Fibroblast of villous mesenchyme (primary cell): ENCODE results near the gene PODNL1. TPM values are rescaled to one million over a fixed set of nuclear protein-coding genes. Genes with fewer than 3 reads are reported as not detected.

Source experiments
- DNase-seq: peaks from one replicate; pipeline ENCODE4 v3.0.0-alpha.2; 2010; ENCODE audit warnings: low read depth
- H3K4me3 ChIP-seq: 2 replicates; pipeline ENCODE4 v1.5.1; 2011; ENCODE audit warnings: low read depth, mild to moderate bottlenecking, low read length
- total RNA-seq: library from RNA; depleted of rRNA; stranded (reverse); fragments of >200 nt; gene quantifications from 2 replicates; pipeline ENCODE4 v1.2.3, GENCODE V29; 2012
- TF ChIP-seq, protein P1 (sequence below): IDR thresholded peaks from 2 replicates; pipeline ENCODE4 v1.5.1; 2012; ENCODE audit warnings: low read depth, mild to moderate bottlenecking, low read length; ENCODE audit not compliant: insufficient read depth

The PODNL1 gene
- total RNA-seq, 1 donor = 2.6 TPM

DNA sequence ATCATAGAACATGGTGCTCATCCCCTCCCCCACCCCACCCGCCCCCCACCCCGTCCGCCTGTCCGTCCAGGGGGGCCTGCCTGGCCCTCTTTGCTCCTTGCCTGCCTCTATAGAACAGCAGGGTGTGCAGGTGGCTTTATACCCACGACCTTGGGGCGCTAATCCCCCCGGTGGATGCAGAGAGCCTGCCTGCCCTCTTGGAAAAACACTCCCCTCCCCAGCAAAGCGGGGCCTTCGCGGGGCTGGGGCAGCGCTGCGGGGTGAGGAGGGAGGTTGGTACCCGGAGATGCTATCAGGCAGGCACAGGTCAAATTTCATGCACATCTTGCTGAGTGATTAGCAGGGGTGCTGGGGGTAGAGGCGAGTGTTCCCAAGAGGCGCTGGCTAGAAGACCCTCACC lies 46.0 kb upstream of the PODNL1 start:
- H3K4me3 ChIP-seq = no peak overlapping the region
- DNase-seq = no peak
- TF ChIP-seq, protein P1, sequence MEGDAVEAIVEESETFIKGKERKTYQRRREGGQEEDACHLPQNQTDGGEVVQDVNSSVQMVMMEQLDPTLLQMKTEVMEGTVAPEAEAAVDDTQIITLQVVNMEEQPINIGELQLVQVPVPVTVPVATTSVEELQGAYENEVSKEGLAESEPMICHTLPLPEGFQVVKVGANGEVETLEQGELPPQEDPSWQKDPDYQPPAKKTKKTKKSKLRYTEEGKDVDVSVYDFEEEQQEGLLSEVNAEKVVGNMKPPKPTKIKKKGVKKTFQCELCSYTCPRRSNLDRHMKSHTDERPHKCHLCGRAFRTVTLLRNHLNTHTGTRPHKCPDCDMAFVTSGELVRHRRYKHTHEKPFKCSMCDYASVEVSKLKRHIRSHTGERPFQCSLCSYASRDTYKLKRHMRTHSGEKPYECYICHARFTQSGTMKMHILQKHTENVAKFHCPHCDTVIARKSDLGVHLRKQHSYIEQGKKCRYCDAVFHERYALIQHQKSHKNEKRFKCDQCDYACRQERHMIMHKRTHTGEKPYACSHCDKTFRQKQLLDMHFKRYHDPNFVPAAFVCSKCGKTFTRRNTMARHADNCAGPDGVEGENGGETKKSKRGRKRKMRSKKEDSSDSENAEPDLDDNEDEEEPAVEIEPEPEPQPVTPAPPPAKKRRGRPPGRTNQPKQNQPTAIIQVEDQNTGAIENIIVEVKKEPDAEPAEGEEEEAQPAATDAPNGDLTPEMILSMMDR = no peak

DNA sequence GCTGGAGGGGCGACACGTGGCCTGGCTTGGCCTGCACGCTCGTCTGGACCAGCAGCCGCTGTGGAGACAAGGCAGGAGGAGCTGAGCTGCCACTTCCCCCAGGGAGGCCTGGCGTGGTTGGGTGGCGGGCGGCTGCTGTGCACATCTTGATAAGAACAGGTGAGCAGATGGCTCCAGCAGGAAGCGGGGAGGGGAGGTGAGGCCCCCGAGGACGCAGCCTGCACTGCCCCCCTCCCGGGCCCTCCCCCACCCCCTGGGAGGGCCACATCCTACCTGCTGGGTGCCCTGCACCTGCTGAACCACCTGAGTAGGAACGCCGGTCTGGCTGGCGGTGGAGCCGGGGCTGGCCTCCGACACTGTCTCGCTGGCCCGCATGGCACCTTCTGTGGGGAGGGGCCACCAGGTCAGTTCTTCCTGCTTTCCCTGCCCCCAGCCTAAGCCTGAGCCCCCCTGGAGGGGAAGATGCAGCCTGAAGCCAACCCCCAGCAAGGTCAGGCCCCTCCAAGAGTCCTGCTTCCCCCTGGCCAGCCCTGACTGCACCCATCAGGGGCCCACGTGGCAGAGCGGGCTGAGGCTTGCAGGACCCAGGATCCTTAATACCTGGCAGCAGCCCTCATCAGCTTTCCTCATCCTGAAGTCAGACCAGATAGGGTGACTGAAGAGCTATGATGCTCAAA lies 45.1 kb upstream of the PODNL1 start:
- no peak for DNase-seq
- H3K4me3 ChIP-seq = no peak overlapping the region
- TF ChIP-seq, protein P1 = no peak

DNA sequence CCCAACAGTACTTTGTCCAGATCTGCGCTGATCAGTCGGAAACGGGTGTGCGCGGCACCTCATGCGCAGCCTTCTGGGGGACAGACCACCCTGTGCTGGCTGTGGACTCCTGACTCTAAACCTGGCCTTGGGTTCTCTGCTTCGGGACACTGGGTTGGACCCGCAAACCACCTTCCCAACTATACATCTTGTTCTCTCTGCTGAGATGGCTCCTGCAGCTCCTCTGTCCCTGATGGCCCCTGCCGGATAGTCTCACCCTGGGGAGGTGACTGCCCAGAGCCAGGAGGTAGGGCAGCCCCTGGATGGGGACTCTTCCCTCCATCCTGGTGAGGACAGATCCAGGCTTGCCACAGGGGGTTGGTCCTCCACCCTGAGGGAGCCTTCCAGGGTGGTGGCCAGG lies 44.6 kb upstream of the PODNL1 start:
- no peak for DNase-seq
- TF ChIP-seq, protein P1 = no peak
- H3K4me3 ChIP-seq = no peak overlapping the region

DNA sequence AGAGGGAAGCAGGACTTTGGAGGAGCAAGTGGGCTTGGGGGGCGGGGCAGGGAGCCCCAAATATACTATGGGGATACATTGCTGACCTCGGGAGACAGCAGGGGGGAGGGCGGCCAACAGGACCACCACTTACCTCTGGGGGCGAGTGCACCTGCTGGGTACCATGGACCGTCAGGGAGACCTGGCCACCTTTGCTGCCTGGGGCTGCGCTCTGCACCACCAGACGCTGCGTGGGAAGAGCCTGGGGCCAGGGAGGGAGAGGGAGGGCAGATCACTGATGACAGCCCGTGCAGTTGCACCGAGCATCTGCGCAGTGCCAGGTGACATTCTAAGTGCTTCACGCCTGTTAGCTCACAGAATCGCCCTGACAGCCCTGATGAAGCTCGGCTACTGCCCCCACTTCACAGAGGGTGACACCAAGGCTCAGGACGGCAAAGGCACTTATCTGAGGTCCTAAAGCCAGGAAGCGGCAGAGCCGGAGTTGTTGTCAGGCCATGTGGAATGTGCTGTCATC lies 43.8 kb upstream of the PODNL1 start:
- H3K4me3 ChIP-seq = no peak overlapping the region
- TF ChIP-seq, protein P1 = no peak
- DNase-seq = no peak

DNA sequence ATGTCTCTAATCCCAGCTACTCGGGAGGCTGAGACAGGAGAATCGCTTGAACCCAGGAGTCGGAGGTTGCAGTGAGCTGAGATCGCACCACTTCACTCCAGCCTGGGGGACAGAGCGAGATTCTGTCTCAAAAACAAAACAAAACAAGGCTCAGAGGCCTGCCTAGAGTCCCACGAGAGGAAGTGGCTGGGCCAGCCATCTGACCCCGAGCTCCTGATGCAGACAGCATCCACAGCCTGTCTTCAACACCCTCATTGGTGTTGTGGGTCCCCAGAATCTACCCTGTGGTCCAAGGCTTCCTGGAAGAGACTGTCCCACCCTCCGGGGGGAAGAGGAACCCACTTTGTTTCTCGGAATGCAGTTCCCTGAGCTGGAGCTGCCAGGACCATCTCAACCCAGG lies 43.2 kb upstream of the PODNL1 start:
- no peak overlapping the region for H3K4me3 ChIP-seq
- no peak for DNase-seq
- TF ChIP-seq, protein P1 = no peak

DNA sequence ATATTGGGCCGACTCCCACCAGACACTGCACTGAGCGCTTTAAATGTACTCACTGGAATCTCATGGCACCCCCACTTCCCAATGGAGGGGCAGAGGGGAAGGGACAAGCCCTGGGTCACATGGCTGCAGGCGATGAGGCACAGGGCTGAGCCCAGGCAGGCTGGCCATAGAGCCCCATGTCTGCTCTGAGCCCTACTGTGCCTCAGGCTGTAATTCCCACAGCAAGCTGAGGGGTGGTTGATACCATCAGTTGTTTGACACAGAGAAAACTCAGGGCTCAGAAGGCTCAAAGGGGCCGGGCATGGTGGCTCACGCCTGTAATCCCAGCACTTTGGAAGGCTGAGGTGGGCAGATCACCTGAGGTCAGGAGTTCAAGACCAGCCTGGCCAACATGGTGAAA lies 42.8 kb upstream of the PODNL1 start:
- DNase-seq = no peak
- no peak overlapping the region for H3K4me3 ChIP-seq
- TF ChIP-seq, protein P1 = no peak

DNA sequence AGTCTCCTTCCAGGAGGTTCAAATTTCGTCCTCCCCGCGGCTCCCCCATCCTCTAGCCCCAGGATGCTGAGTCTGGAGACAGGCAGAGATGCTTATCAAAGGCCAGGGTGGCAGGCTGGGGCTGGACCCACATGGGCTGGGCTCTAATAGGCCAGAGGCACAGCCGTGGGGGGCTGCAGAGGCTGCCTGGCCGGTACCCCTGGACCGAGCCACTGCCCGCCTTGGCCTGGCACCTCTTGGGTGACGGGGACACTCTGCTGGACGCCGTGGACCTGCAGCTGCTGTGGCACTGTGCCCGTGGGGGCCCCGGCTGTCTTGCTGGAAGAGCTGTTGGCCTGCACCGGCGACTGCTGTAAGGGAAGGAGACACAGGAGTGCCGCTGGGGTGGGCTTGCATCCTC lies 42.1 kb upstream of the PODNL1 start:
- H3K4me3 ChIP-seq = no peak overlapping the region
- TF ChIP-seq, protein P1 = no peak
- DNase-seq = no peak
